HG03439 (cell line): ENCODE data around the gene RAB19.
"Not testable (repeated sequence)": the region's sequence is repeated elsewhere in the genome, so short reads cannot be mapped to it uniquely, and the experiment has no call there.

Experiments used
- ATAC-seq: cut with Tn5 transposase; IDR thresholded peaks from one replicate; pipeline ENCODE4 v1.9.1; 2021; ENCODE audit warnings: mild to moderate bottlenecking, moderate library complexity; ENCODE audit not compliant: unreplicated experiment

The RAB19 gene

DNA sequence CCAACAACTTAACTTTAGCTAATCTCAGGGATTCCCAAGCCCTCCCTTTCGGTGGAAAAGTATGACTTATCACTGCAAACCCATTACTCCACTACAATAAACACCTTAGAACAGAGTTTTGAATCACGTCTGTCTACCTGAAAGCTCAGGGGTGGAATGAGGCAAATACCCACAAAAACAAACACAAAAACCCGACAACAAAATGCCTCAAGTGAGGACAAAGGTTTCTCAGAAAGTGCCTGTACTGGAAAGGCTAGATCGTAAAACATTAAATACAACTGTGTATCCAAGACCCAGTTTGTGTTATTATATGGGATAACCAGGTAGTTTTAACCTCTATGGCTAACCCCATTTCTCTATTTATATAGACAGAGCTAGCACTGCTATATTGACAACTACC is 49.4 kb downstream of the RAB19 start:
- no peak for ATAC-seq

DNA sequence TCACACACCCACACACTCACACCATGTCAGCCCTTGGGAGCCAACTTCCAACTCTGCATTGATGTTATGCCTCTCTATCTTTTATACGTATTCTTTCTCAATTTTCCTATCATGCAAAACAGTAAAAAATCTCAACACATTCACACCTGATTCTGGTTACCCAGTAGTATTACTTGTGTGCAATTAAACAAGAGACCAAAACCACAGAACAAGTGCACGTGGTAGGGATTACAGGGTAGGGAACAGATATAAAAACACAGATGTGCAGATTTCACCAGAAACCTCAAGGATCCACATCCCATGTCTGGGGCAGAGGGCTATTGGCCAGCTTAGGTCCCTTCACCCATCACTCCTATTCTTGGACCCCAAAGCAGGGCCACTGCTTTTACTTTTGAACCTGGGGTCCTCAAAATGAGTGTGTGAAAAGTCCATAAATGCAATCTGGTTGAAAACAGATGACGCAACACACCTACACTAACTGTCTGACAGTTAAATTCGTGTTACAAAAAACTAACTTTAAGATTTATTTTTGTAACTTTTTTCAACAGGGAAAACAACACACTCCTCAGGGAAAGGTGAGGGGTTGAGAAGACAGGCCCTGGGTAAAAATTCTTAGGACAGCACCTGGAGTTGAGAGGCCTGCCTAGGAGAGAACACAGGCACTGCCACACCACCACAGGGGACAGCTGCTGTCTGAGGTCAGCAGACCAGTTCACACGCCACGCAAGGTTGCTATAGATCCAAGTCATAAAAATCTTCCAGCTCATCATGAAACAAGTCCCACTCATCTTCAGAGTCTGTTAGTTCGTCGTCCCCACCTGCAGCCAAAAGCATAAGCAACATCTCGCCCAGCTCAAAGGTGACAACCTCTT is 50.2 kb downstream of the RAB19 start:
- ATAC-seq = not testable (repeated sequence)

DNA sequence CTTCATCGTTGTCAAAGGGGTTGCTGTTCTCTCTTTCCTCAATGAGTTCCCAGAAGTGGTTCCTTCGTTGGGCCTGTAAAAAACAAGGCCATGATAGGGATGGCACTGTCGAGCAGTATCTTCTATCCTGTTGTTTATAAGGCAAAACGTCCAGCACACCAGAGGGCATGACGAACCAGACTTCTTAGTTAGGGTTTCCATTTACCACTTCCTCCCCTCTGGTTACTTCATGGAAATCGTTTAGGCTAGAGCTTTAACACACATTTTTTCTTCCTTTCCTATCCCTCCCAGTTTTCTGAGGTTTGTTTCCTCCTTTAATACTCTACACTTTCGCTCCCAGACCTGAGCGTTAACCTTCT is 50.8 kb downstream of the RAB19 start:
- no peak for ATAC-seq

DNA sequence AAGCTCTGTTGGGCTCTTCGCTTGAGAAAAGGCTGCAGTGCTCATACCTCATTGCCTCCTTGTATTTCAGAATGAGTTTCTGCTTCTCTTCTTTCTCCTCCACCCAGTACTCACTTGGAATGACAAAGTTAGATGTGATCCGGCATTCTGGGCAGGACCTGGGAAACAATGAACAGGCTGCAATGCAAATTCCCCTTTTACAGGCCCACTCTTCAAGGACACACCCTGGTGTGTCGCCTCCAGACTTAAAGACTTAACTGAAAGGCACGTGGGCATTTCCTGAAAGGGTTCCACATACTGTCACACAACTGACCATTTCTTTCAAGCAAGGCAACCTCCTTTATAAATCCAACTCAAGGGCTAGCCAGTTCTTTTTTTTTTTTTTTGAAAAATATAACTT is 51.9 kb downstream of the RAB19 start:
- no peak for ATAC-seq

DNA sequence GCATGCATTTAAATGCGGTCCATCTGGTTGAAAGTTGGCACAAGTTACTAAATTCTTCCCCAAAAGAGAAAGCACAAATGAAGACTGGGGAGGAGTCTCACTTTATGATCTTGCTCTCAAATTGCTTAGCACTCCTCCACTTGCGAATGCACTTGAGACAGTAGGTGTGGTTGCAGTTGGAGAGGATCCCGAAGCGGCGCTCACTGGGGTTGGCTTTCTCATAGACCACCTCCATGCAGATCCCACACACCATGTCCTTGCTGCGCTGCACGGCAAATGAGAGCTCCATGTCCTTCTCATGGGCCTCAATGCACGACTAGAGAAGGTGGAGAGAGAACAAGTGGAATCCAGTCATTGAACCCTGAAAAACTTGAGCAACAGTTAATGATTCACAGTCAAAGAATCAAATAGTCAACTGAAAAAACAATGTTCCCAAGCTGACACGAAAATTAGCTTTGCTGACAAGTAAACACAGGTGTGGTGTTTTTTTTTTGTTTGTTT is 52.7 kb downstream of the RAB19 start:
- ATAC-seq = no peak

DNA sequence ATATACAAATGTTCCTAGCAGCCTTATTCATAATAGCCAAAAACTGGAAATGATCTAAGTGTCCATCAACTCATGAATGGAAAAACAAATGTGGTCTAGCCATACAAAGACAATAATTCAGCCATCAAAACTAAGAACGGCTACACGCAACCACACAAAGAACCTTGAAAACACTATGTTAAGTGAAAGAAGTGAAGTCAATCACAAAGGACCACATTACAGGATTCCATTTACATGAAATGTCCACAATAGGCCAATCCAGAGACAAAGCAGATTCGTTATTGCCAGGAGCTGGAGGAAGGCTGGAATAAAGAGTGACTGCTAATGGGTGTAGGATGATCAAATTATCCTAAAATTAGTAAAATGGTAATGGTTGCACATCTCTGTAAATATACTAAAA is 54.3 kb downstream of the RAB19 start:
- no peak for ATAC-seq

DNA sequence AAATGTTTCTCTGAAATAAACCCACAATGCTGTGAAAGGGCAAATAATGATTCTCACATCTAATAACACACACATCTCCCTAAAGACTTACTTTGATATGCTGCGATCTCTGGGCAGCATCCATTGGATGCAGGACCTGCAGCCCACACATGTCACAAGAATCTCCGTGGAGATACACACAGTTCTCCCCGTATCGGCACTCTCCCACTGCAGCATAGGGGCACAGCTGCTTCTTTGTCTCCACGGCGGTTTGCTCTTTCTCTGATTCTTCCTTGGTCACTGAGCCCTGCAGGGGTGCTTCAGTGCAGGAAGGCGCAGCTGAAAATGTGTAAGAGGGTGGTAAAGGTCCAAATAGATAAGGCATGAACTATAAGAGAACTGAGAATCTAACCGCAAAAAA is 55.1 kb downstream of the RAB19 start:
- ATAC-seq = no peak

DNA sequence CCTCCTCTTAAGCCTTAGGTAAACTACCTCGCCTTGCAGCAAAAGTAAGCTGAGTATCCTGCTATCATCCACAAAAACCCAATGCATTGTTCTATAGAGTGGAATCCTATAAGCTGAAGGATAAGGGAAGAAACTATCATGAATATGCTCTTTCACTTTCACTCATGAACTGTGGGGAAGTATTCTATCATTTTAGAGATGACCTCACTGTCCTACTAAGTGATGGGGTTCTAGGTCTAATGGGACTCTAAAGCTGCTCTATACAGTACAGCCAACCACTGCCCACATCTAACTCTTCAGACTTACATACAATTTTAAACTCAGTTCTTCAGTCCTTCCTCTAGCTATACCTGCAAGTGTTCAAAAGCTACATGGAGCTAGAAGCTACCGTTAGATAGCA is 59.3 kb downstream of the RAB19 start:
- ATAC-seq = no peak

DNA sequence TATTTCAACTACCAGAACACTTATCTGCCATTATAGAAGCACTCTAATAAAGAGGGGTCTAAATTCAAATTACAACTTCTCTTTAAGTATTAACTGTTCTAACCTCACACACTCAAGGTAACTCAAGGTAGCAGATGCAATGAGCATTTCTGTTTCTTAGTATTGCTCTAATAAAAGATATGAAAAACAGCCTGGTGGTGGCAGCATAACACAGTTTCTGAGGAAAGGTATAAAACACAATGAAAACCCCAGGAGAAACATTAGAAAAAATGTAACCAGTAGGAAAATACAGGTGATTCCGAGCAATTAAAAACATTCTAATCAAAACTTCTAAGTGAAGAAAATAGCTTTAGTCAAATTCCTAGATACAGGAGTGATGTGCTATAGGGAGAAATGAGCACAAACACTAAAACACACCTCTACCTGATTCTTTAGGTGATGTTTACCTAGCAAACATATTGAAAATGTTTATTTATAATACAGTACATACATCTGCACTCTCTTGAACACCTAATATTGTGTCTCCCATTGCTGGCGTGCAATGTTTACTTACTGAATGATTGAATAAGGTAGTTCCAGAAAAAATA is 72.0 kb downstream of the RAB19 start:
- no peak for ATAC-seq

DNA sequence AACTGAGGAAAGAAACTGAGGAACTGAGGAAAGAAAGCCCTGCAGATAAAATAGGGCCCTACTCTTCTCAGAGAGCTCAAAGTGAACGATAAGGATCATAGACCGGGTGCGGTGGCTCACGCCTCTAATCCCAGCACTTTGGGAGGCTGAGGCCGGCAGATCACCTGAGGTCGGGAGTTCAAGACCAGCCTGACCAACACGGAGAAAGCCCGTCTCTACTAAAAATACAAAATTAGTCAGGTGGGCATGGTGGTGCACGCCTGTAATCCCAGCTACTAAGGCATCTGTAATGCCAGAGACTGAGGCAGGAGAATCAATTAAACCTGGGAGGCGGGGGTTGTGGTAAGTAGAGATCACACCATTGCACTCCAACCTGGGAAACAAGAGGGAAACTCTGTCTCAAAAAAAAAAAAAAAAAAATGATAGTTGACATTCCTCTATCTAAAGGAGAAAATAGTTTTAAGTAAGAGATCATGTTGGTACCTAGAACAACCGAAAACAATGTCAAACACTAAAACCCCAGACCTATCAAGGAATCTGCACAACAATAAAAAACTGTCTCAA is 72.9 kb downstream of the RAB19 start:
- ATAC-seq = no peak
